Measurements from ENCODE around the gene GPR107. TPM values are rescaled to one million over a fixed set of nuclear protein-coding genes. Genes with fewer than 3 reads are reported as not detected.

GPR107 gene
- total and polyA plus RNA-seq, 2 donors (not counting 1 experiment from before 2014, with no cell fraction given), result 10.4 to 28.1 TPM

GRCh38 chr9:130124085-130124860 lies 70.6 kb downstream of the GPR107 start:
- ATAC-seq (ENCODE audit: low read depth) (no peak), DNase-seq (no peak)
- Histone ChIP-seq H3K79me2 (ENCODE audit: control insufficient read depth, insufficient read depth, low read length) (no peaks in the 10 kb centered on the region), H3K27me3 (replicated peaks in 1 of 4; ENCODE audit: control extremely low read depth in 1 of 4, control insufficient read depth in 3 of 4, insufficient read depth in 4 of 4, low read length in 3 of 4) (no peaks in the 10 kb centered on the region), H3K9ac (ENCODE audit: low read length) (no peak overlapping the region), H4K20me1 (ENCODE audit: control insufficient read depth, insufficient read depth, low read length, poor library complexity, severe bottlenecking) (peaks cover 6% of the 10 kb centered on the region), H3K4me3 (ENCODE audit: control extremely low read depth in 1 of 5, extremely low read depth in 1 of 5, insufficient read depth in 1 of 5, low read depth in 2 of 5, low read length in 4 of 5) (no peak overlapping the region), H3K4me2 (replicated peaks; ENCODE audit: low read depth, low read length, poor library complexity, severe bottlenecking) (no peak overlapping the region), H3K9me3 (ENCODE audit: control extremely low read depth in 1 of 3, control insufficient read depth in 2 of 3, insufficient read depth in 1 of 3, low read length in 2 of 3) (no peaks in the 10 kb centered on the region), H2AFZ (ENCODE audit: insufficient read depth, low read depth, low read length, poor library complexity, severe bottlenecking) (no peak overlapping the region), H3K27ac (ENCODE audit: low read length in 2 of 2) (no peak overlapping the region), H3K36me3 (replicated peaks in 1 of 2; ENCODE audit: control extremely low read depth in 1 of 2, control insufficient read depth in 1 of 2, extremely low read depth in 1 of 2, insufficient read depth in 2 of 2, low read length in 1 of 2) (peaks cover 0 to 14% of the 10 kb centered on the region in 2 experiments), H3K4me1 (ENCODE audit: control insufficient read depth in 2 of 2, insufficient read depth in 2 of 2, low read length in 2 of 2) (peaks cover 26 to 31% of the 10 kb centered on the region in 2 donors)
- Mint-ChIP-seq H3K4me1 (peaks cover 37% of the 10 kb centered on the region), H3K27ac (no peak overlapping the region), H3K27me3 (no peaks in the 10 kb centered on the region), H3K4me3 (no peak overlapping the region), H3K9me3 (ENCODE audit: insufficient read depth) (no peaks in the 10 kb centered on the region)
- intact Hi-C loops (cut with micrococcal nuclease), result no loop called here
- WGBS (ENCODE audit: insufficient coverage), result 93% methylated on average over 3 of the region's 7 CpGs
- TF ChIP-seq EZH2 (IDR thresholded peaks at IDR 0.05; ENCODE audit: borderline replicate concordance, insufficient read depth, low read depth, low read length, poor library complexity, severe bottlenecking), result no peak
- no peak for TF ChIP-seq CTCF (IDR thresholded peaks at IDR 0.05)
- ChIA-PET CTCF (interaction anchor here (1.2 to 2.2 kb wide), 3 partner anchors 12 to 118 kb away, joined by 4 to 10 read pairs (median 4); no protein-coding TSS in a partner anchor), POLR2A (interaction anchor here (0.7 kb wide), 1 partner anchor 399 kb away, joined by 3 read pairs; no protein-coding TSS in a partner anchor)
